ENCODE data around the gene PPP1R1B. TPM values are rescaled to one million over a fixed set of nuclear protein-coding genes. Genes with fewer than 3 reads are reported as not detected.

PPP1R1B gene
- polyA plus RNA-seq, 10 donors: 1.1 to 3.5 (median 2.3) TPM

DNA sequence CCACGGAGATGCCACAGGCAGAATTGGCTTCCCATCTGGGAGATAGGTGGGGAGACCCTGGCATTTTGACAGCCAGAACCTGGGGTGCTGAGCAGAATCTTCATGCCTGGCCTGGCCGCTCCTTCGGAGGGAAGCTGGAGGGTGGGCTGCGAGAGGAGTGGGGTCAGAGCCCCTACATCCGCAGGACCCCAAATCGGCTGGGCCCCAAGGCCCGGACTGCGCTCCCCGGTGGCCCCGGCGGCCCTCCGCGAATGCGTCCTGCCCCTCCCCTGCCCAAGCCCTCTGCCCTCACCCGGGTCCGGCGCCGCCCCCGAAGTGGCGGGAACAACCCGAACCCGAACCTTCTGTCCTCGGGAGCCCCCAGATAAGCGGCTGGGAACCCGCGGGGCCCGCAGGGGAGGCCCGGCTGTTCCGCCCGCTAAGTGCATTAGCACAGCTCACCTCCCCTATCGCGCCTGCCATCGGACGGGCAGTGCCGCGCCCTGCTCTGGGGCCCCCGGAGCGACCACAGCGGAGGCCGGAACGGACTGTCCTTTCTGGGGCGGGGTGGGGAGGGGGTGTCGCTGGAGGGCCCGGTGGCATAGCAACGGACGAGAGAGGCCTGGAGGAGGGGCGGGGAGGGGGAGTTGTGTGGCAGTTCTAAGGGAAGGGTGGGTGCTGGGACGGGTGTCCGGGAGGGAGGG lies 40.7 kb downstream of the PPP1R1B start:
- DNase-seq: no peak

DNA sequence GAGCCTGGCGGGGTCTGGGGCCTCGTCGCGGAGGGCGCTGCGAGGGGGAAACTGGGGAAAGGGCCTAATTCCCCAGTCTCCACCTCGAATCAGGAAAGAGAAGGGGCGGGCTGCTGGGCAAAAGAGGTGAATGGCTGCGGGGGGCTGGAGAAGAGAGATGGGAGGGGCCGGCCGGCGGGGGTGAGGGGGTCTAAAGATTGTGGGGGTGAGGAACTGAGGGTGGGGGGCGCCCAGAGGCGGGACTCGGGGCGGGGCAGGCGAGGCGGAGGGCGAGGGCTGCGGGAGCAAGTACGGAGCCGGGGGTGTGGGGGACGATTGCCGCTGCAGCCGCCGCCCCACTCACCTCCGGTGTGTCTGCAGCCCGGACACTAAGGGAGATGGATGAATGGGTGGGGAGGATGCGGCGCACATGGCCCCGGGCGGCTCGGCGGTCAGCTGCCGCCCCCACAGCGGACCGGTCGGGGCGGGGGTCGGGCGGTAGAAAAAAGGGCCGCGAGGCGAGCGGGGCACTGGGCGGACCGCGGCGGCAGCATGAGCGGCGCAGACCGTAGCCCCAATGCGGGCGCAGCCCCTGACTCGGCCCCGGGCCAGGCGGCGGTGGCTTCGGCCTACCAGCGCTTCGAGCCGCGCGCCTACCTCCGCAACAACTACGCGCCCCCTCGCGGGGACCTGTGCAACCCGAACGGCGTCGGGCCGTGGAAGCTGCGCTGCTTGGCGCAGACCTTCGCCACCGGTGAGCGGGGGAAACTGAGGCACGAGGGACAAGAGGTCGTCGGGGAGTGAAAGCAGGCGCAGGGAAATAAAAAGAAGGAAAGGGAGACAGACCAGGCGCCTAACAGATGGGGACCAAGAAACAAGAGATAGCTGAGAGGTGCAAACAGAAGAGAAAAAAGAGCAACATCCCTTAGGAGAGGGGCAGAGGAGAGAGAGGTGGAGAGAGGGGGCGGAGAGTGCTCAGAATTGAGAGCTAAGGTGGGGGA lies 41.5 kb downstream of the PPP1R1B start, which contains the start of gene PNMT:
Gene PNMT, plus strand, starts transcription at position 509 of the 980 bp plus-strand sequence. Its CDS starts 23 bp downstream, at position 532.
- DNase-seq: peak; percentile 54 to 82 (median 73)

DNA sequence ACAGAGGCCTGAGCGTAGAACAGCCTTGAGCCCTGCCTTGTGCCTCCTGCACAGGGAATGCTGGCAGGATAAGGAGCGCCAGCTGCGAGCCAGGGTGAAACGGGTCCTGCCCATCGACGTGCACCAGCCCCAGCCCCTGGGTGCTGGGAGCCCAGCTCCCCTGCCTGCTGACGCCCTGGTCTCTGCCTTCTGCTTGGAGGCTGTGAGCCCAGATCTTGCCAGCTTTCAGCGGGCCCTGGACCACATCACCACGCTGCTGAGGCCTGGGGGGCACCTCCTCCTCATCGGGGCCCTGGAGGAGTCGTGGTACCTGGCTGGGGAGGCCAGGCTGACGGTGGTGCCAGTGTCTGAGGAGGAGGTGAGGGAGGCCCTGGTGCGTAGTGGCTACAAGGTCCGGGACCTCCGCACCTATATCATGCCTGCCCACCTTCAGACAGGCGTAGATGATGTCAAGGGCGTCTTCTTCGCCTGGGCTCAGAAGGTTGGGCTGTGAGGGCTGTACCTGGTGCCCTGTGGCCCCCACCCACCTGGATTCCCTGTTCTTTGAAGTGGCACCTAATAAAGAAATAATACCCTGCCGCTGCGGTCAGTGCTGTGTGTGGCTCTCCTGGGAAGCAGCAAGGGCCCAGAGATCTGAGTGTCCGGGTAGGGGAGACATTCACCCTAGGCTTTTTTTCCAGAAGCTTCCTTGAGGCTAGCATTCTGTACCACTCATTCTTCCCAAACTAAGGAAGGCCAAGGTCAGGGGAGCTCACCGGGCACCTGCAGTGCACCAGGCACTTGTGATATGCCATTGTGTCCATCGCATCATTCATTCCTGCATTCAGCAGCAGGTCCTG lies 43.4 kb downstream of the PPP1R1B start:
- DNase-seq: no peak

DNA sequence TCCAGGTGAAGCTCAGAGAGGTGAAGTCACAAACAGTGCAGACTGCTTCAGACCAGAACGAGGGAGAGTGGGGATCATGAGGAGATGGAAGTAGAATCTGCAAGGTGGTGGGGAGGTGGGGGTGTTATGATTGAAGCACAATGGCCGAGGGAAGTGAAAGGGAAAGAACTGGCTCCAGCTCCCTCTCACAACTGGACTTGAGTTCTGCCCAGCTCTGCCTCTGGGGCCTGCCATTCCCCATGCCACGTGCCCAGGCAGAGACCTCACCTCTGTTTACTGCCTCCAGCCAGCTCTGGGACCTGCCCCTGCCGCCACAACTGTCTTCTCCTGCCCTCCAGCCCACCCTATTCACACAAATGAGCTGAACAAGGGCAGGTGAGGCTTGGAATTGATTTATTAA lies 44.0 kb downstream of the PPP1R1B start:
- no peak for DNase-seq

DNA sequence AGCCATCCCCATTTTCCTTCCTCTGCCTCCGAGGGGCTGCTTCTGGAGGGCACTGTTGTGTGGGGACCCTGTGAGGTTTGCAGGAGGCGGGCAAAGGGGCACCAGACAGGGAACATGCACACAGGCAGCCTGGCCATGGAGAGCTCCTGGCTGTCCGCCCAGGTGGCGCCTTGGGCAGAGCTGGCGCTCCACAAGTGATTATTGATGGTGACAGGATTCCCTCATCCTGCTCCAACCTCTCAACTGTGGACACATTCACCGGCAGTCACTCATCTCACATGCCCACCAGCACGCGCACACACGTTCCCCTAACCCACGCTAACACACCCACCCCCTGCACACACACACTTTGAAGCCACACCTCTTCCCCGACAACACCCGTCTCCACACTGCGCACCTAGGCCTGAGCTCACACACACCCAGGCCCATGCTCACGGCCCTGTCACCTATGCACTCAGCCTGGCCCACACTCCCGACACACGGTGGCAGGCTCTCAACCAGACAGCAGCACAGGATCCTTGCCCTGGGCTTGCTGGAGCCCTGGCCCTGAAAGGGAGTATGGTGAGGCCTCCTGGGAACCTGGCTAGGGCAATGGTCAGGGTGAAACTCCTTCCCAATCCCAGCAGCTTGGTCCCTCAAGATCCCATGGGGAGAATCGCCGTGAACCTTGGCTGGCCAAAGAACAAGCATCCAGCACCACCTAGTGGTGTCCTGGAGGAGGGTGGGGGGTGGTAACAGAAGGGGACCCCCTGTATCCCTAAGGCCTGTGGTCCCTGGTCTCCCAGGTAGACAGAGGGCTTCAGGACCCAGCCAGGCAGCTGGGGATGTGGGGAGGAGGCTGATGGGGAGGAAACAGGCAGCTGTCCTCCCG lies 45.1 kb downstream of the PPP1R1B start:
- no peak for DNase-seq

DNA sequence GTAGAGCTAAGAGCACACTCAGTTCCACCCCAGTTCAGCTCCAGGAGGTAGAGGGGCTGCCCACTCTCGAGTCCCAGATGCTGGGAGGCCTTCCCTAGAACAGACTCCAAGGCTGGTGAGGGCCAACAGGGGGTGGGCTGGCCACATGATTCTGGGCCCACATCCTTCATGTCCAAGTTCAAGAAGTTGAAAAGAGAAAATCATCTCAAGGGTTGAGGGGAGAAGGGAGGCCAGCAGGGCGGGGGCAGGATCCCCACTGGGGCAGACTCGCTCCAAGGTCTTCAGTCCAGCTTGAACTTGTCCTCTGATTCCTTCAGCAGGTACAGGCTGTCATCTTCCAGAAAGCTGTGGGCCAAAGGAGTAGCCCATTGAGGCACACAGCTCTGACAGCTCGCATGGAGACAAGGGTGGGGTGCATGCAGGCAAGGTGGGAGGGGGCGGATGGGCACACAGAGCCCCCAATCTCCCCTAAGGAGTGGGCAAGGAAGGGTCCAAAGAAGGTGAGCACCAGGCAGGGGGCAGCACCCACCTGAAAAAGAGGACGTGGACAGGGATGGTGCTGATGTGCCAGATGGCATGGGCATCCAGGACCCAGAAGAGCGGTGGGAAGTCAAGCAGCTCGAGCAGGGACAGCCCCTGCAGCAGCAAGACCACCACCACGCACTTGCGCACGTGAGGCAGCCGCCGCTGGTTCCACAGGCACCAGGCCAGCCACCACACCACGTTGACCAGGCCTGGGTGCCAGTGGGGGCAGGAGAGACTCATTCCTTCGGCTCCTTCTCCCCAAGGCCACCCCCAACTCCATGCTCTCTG lies 46.0 kb downstream of the PPP1R1B start:
- DNase-seq: no peak

DNA sequence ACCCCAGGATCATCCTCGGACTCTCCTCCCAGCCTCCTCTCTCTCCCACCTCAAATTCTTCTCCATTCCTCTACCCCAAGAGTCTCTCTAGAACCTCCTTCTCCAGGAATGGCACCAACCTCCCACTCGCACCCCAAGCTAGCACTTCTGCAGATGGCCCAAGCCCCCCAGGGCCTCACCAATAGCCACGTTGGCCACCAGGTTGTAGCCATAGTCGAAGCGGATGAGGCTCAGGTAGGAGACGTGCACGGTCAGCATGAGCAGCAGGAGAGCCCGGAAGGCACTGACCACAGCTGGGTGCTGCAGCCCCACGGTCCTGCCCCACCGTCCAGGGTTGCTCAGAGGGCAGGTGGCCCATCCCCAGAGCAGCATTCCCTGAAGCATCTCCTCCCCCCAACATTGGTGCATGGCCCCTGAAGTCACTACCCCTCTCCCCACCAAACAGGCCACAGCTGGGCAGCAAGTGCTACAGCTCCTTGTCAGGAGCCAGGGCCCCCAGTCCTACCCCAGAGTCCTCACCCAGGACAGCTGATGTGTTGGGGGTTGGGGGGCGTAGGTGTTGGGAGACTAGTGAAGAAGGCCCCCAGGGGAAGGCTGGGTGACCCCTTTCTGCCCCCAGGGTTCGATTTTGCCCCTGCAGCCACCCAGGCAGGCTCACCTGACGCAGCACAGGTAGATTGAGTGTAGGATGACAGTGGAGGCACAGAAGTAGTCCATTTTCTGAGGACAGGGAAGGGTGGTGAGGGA lies 46.8 kb downstream of the PPP1R1B start:
- no peak for DNase-seq

DNA sequence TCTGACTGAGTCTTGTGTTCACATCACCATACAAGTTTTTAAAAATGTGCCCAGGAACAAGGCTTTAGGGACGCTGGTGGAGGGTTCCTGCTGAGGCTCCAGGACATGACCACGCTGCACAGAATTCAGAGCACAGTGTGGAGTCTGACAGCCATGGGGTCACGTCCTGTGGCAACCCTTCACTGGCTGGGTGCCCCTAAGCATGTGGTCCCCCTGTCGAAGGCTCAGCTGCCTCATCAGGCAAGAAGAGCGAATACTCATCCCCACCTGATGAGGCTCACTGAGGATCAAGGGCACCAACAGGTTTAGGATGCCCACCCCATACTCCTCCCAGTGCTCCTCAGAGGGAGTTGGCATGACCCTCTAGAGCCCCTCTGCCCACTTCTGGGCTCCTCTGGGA lies 47.4 kb downstream of the PPP1R1B start:
- DNase-seq: no peak

DNA sequence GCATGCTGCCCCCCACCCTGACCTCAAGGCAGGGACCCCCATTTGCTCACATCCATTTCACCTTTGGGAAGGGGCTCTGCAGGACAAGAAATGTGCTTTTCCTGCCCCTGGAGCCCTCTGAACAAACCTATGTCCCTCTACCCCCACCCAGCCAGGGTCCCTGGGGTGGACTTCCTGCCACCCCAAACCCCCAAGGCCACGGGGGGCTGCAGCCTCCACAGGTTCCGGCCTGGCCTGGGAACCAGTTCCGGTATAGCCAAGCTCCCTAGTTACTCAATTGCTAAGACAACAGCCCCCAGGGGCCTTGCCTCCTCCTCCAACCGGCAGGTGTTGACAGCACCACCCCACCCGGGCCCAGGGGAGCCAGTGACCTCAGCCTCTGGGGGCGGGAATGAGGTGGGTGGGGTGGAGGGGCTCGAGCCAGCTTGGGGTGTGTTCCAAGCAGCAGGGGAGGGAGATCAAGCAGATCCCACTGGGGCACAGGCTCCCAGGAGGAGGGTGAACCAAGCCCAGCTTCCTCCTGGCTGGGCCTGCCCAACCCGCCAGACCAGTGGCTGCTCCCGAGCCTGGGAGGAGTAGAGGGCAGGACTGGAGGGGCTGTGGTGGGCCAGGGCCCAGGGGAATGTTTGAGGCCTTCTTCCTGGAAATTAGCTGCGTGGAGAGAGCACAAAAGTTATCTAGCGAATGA lies 48.1 kb downstream of the PPP1R1B start:
- no peak for DNase-seq

DNA sequence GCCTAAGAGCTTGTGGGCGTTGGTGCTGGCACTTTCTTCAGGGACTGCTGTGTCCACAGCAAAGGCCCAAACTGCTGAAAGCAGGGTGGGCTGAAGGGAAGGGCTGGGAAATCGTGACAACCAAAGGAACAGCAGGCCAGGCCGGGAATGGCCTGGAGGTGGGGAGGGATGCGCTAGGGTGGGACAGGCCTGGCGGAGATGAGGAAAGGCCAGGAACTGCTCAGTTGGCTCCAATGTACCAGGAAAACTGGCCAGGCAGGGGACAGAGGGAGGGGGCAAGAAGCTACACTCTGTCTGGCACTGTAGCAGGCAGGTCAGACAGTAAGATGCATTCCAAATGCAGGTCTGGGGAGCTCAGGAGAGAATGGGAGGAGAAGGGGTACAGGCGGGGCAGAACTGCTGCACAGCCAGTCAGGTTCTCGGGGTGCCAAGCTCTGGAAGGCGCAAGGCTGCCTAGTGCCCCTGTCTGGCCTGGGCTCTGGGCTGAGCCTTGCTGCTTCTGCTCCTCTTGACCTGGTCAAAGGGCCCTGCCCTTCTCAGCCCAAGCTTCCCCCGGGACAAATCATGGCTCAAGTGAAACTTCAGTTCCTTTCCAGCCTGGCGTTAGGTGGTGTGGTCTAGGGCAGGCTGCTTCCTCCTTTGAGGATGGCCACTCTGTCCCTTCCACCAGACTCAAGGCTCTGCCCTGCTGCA lies 48.8 kb downstream of the PPP1R1B start:
- DNase-seq: no peak

DNA sequence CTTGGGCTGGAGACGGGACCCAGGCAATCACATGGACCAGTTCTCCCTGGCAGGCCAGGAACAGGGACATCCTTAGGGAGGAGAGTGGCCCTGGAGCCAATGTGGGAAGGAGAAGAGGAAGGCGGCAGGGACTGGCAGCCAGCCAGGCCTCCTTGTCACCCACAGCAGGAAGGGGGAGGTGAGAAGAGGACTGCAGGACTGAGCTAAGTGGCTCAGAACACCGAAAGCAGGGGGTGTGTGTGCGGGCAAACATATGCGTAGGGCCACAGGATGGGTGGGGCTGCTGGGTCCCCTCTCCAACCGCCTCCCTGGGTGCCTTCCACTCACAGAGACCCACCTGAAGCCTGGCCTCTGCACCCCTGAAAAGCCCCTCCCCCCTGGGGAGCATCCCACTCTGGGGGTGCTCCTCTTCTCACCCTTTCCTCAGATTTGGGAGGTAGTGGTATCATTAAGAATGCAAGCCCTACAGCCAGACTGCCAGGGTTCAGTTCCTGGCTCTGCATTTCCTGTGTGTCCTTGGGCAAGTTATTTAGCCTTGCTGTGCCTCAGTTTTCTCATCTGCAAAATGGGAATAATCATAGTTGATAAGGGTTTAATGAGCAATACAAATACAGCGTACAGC lies 49.6 kb downstream of the PPP1R1B start:
- DNase-seq: no peak

DNA sequence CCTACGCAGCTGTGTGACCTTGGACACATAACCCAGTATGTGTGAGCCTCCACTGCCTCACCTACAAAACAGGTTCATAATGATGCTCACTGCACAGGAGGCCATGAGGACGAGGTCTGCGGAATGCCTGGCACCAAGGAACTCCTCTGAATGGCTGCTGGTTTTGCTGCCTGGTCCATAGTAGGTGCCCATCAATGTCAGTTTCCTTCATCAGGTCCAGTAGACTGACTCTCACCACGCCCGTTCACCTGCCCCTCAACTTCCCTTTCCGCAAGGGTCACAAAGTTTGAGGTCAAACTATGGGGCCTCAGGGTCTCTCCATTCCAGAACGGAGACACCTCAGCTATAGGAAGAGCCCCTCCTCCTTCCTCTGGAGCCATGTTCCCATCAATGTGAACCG lies 50.3 kb downstream of the PPP1R1B start:
- no peak for DNase-seq

DNA sequence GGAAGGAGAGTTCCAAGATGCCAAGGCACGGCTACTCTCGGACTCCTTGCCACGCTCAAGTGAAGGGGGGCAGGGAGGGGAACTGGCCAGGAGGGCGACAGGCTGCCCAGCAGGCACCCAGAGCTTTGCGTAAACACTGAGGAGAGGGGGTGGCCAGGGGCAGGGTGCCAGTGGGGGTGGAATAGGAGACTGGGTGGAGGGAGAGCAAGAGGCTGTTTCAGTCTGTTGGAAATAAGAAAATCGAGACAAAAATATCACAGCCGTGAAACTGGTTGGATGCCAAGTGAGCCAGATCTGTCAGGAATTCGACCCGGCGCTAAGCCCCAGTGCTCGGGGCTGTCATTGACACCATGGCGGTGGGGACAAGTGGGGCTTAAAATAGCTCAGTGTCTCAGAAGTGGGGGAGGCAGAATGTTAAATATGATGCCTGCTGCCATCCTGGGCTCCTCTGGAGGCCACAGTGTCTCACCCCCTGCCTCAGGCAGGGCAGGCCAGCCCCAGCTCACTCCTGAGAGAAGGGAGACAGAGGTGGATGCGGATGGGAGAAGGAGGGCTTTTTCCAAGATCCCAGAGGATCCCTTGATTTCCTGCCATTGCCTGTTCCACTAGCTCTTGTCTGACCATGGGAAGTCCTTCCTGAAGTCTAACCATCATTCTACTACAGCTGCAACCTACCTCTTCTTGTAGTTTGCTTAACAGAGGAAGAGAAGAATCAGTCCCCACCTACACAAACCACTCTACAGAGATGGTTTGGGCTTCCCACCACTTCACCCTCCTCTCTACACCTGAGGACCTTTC lies 51.0 kb downstream of the PPP1R1B start:
- peak in 1 of 3 donors; percentile 59 for DNase-seq

DNA sequence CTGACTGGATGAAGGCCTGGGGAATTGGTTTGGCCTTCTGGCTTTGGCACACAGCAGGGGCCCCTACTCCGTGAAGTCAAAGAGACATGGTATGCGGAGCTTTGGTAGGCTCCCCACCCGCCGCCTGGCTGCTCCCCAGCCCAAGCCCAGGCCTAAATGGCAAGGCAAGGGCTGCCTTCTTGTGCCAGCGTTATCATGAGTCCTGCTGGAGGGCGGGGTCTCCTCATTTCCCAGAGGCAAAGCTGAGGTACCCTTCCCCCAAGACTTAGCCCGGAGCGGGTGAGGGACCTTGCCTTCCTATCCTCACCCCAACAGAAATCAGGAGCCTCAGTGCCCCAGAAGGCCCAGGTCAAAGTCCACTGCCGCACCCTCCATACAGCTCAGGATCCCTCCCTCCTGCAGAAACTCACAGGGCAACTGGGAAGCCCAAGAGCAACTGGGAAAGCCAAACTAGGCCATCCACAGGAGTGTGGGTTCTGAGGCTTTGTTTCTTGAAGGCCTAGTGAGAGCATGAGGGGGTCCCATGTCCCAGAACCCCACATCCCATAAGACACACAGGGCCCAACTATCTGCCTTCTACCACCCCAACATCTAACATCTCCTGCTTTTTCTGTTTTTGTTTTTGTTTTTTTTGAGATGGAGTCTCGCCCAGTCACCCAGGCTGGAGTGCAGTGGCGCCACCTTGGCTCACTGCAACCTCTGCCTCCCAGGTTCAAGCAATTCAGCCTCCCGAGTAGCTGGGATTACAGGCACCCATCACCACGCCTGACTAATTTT lies 51.8 kb downstream of the PPP1R1B start:
- DNase-seq: no peak

DNA sequence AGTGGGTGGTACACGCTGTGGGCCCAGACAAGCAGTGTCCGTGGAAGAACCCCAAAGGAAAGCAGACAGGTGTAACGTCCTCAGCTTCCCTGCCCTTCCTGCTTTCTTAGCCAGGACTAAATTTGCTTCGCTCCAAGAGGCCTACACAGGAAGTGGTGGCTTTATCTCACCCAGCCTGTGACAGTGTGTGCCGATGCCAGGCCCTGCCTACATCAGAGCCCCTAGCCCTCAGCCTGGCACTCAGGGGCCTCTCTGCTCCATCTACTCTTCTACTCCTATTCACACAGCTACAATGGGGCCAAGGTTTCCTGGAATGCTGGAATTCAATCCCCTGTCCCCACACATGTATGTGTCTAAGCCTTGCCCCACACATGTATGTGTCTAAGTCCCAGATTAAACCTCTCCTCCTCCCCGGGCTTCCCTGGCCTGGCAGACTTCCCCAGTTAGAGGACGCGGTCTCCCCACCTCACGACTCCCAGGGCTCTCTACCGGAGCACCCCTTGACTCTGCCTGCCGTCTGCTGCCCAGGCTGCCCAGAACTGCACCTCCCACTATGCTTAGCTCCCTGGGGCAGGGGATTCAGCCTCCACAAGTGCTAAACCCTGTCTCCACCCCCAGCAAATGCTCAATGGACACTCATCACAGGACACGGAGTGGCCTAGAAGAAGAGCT lies 52.9 kb downstream of the PPP1R1B start:
- no peak for DNase-seq
